Measurements from ENCODE around the gene PIGZ.

The PIGZ gene

DNA sequence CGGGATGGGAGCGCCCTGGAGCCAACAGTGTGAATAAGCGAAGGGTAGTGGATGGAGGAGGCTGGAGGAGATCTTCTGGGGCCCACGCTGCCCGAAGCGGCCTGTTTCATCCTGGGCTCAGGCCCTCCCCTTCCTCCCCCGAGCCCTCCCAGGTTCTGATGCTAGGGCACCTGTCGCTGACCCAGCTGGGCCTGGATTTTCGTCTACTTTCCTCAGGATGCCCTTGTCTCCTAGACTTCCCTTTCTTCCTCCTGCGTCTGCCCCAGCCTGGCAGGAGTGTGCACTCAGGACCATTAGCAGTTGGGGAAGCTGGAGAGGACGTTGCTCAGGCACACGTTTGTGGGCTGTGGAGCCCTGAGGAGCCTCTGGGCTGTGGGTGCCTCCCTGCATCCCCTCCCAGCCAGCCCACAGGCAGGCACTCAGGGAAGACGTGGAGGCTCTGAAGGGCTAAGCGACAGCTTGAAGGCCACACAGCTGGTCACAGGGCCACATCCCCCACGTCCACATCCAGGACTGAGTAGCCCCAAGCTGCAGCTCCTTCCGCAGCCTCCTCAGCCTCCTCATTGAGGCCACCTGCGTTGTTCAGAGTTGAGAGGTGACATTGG is 23.9 kb upstream of the PIGZ start:
- DNase-seq = no peak

DNA sequence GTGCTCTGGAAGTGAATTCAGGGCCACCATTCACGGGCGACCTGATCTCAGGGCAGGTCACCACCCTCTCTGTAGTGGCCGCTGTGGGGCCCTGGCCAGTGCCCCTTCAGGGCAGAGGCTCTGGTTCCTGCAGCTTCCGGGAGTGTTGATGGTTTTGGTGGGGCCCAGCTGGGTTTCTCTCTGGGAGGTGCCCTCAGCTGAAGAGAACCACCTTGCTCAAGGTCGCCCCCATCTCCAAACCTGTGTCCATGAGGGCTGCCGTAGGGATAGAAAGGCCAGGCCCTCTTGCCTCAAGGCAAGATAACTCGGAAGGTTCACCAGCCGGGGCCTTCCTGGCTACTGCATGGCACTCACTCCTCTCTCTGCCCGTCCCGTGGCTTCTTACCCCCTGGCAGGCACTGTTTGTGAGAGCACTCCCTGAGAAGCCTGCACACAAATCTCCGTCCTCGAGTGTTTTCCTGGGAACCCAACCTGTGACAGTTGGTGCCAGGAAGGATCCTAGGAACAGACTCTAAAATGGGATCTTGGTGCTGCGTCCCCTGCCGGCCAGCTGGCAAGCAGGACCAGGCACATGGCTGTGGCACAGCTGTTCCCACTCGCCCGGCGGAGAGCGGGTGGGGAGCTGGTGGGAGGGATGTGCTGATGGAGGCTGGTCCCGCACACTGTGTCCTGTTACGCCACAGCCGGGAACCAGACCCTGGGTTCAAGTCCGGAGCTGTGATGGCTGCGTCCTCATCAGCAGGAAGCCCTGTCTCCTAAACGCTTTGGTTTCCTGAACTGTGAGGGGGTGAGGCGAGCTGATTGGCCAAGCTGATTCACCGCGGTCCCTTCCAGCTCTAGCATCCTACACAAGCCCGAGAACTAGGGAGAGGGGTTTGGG is 23.2 kb upstream of the PIGZ start:
- in situ Hi-C loops (cut with HindIII; ENCODE audit: low pct_ligation_motif_present, low sequenced_read_pairs) = no loop called here
- no peaks in the 10 kb centered on the region for H3K36me3 ChIP-seq (replicated peaks)
- TF ChIP-seq, protein P1, sequence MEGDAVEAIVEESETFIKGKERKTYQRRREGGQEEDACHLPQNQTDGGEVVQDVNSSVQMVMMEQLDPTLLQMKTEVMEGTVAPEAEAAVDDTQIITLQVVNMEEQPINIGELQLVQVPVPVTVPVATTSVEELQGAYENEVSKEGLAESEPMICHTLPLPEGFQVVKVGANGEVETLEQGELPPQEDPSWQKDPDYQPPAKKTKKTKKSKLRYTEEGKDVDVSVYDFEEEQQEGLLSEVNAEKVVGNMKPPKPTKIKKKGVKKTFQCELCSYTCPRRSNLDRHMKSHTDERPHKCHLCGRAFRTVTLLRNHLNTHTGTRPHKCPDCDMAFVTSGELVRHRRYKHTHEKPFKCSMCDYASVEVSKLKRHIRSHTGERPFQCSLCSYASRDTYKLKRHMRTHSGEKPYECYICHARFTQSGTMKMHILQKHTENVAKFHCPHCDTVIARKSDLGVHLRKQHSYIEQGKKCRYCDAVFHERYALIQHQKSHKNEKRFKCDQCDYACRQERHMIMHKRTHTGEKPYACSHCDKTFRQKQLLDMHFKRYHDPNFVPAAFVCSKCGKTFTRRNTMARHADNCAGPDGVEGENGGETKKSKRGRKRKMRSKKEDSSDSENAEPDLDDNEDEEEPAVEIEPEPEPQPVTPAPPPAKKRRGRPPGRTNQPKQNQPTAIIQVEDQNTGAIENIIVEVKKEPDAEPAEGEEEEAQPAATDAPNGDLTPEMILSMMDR (IDR thresholded peaks at IDR 0.05; ENCODE audit: low read depth, low read length, missing control alignments) = no peak
- no peaks in the 10 kb centered on the region for H3K27me3 ChIP-seq (replicated peaks)
- H3K27ac ChIP-seq = no peak overlapping the region
- DNase-seq = no peak
- no peak overlapping the region for H3K4me3 ChIP-seq (ENCODE audit: low read depth, low read length)

More for the DNA sequence above, 23.9 kb upstream of the PIGZ start:
- Histone ChIP-seq H3K4me3 (ENCODE audit: low read depth, low read length) (no peak overlapping the region), H3K36me3 (replicated peaks) (no peaks in the 10 kb centered on the region), H3K27me3 (replicated peaks) (no peaks in the 10 kb centered on the region), H3K27ac (no peak overlapping the region)
- in situ Hi-C loops (cut with HindIII; ENCODE audit: low pct_ligation_motif_present, low sequenced_read_pairs) = no loop called here
- TF ChIP-seq, protein P1 (IDR thresholded peaks at IDR 0.05; ENCODE audit: low read depth, low read length, missing control alignments) = no peak

DNA sequence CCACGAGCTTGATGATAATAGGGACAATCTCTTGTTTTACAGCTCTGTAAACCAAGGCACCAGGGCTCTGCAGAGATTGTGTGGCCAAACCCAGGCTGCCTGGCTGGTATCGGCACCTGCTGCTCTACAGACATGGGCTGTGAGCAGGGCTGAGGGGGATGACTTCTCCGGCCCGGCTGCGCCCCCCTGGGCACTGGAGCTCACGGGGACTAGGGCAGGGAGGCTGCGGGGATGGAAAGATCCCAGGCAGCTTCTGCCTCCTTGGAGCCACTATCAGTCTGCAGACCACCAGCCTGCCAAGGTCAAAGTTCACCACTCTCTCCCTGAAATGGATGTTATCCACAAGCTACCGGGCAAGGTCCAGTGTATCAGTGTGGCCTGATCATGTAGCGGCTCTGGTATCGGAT is 22.0 kb upstream of the PIGZ start:
- no peak for DNase-seq
- Histone ChIP-seq H3K27me3 (replicated peaks) (no peaks in the 10 kb centered on the region), H3K4me3 (ENCODE audit: low read depth, low read length) (no peak overlapping the region), H3K27ac (no peak overlapping the region), H3K36me3 (replicated peaks) (no peaks in the 10 kb centered on the region)
- TF ChIP-seq, protein P1 (IDR thresholded peaks at IDR 0.05; ENCODE audit: low read depth, low read length, missing control alignments) = no peak
- in situ Hi-C loops (cut with HindIII; ENCODE audit: low pct_ligation_motif_present, low sequenced_read_pairs) = no loop called here

DNA sequence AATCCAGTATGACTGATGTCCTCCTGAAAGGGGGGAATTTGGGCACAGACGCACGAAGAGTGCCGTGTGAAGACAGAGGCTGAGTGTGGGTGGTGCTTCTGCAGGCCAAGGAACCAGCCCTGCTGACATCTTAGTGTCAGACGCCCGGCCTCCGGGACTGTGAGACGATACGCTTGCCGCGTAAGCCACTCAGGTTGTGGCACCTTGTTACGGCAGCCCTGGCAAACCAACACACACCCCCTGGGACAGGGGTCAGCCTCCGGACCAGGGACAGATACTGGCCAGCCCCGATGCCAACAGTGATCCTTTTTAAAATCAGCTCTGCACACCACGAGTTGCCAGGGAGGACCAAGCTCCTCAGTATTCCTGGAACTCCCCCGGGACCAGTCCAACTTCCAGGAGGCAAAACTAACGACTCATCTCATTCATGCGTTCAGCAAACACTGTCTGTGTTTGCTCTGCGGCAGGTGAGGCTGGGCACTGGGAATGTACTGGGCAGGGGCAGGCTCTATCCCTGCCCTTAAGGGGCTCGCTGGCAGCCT is 21.2 kb upstream of the PIGZ start:
- DNase-seq = no peak
- TF ChIP-seq, protein P1 (IDR thresholded peaks at IDR 0.05; ENCODE audit: low read depth, low read length, missing control alignments) = no peak
- in situ Hi-C loops (cut with HindIII; ENCODE audit: low pct_ligation_motif_present, low sequenced_read_pairs) = no loop called here
- Histone ChIP-seq H3K36me3 (replicated peaks) (no peaks in the 10 kb centered on the region), H3K27ac (no peak overlapping the region), H3K27me3 (replicated peaks) (no peaks in the 10 kb centered on the region), H3K4me3 (ENCODE audit: low read depth, low read length) (no peak overlapping the region)

DNA sequence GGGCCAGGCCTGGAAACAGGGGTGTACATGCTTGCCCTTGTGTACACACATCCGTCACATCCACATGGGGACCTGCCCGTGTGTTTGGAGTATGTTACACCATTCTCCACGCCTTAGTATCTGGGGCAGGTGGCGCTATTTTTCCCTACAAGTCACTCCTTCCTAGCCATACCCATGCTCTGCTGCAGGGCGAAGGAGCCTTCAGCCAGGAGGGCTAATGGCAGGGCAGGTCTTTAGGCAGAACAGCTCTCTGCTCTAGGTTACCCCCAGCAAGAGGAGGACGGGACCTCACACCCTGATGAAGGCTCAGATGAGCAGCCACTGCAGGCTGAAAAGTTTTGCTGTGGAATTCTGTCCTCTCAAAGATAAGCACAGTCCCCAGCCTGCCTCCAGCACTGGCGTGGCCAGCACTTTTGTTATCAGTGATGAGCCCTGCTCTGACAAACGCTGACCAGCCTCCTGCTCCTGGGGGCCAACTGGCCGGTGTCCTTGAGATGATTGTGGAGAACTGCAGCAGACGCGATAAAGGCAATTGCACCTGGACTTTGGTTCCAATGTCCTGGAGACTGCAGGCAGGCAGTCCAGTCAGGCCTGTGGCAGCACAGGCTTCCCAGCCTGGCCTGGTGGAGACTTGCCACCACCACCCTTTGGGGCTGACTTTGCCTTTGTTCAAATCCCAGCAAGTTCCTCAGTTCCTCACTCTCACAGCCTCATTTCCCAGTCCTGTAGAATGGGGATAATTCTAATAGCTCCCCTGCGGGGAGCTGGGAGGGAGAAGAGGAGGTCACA is 19.8 kb upstream of the PIGZ start:
- H3K4me3 ChIP-seq (ENCODE audit: low read depth, low read length) = no peak overlapping the region
- H3K27ac ChIP-seq = no peak overlapping the region
- TF ChIP-seq, protein P1 (IDR thresholded peaks at IDR 0.05; ENCODE audit: low read depth, low read length, missing control alignments) = peak; percentile 24
- H3K27me3 ChIP-seq (replicated peaks) = no peaks in the 10 kb centered on the region
- no peak for DNase-seq
- in situ Hi-C loops (cut with HindIII; ENCODE audit: low pct_ligation_motif_present, low sequenced_read_pairs) = no loop called here
- no peaks in the 10 kb centered on the region for H3K36me3 ChIP-seq (replicated peaks)
